GM19099 (cell line): ENCODE data around the gene FOSB.

ENCODE experiments used
- POLR2A ChIP-seq: IDR thresholded peaks from 3 replicates; pipeline ENCODE4 v1.6.1; 2011; ENCODE audit warnings: low read depth; ENCODE audit not compliant: insufficient read length; ENCODE audit errors: extremely low read depth

Gene FOSB

DNA sequence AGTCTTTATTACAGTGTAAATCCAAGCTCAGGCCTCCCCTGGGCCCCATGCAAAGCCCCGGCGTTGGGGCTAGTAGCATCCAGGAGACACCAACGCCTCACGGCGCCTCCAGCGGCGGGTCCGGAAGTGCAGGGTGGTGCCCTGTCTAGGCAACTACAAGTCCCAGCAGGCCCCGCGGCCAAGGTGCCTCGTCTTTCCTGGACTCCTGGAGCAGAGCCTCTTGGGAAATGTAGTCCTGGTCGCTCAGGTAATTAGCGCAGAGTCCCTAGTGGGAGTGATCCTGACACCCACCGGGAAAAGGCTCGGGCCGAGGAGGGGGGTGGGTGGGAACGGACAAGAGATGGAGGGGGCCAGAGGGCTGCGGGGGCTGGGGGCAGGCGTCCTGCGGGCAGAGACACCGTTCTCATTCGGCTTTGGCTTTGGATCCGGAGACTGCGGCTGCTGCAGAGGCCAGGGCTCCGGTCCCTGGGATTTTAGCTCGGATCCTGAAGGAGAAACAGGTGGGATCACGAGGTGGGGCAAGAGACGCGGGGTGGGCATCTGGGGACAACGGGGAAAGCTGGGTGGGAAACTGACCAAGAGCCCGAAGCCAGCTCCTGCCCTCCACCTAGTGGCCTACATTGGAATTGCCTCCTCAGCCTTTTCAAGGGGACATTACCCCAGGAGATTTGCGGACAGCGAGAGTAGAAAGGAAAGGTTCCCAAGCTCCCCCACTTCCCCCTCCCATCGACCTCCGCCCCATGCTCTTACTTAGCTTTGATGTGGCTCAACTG lies 17.7 kb downstream of the FOSB start:
- no peak for TF ChIP-seq POLR2A

DNA sequence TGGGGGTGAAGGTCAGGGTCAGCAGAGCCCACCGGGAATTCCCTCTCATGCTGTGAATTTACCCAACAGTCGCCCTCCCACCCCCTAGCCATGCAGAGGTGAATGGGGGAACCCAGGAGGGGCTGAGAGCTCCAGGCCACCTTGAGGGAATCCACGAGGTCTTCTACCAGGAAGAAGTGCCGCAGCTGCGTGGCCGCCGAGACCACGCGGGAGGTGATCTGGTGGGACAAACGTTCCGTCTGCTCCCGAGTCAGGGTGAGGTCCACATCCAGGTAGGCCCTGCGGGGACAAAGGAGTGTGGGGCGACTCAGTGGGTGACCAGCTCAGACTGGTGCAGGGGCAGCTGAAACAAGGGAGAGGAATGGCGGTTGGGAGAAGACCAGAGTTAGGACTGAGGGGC lies 20.9 kb downstream of the FOSB start:
- TF ChIP-seq POLR2A = no peak

DNA sequence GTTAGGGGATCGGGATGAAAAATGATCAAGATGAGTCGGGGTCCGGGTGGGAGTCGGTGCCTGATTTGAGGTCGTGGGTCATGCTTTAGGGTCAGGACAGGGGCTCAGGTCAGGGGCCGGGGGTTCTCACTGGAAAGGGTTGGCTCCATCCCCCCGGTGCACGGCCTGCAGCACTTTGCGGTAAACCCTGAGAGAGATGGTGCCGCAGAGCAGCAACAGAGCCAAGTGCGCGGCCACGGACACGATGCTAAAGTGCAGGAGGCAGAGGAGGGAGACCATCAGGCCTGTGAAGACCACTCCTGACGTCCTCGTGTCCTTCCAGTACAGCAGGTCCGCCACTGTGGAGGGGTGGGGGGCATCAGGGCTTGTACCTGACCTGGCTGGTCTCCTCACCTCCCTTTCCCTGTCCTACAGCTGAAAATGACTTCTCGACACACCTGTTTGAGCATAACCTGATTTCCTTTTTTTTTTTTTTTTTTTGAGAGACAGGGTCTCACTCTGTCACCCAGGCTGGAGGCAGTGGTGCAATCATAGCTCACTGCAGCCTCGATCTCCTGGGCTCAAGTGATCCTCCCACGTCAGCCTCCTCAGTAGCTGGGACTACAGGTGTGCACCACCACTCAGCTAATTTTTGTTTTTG lies 21.5 kb downstream of the FOSB start:
- no peak for TF ChIP-seq POLR2A

DNA sequence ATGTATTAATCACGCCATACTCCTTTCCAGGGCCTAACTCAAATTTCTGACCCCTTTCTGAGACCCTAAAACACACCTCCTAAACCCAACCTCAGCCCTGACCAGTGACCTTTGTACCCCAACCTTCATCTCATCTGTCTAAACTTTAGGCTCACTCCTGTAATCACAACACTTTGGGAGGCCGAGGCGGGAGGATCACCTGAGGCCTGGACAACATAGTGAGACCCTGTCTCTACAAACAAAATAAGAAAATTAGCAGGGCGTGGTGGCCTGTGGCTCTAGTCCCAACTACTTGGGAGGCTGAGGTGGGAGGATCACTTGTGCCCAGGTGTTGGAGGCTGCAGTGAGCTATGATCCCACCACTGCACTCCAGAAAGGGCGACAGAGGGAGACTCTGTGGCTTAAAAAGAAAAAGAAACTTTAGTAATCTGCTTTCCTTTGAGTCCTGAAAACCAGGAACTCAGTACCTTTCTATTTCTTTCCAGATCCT lies 24.4 kb downstream of the FOSB start:
- TF ChIP-seq POLR2A = no peak

GRCh38 chr19:45492627-45493470 lies 25.1 kb downstream of the FOSB start:
- no peak for TF ChIP-seq POLR2A

DNA sequence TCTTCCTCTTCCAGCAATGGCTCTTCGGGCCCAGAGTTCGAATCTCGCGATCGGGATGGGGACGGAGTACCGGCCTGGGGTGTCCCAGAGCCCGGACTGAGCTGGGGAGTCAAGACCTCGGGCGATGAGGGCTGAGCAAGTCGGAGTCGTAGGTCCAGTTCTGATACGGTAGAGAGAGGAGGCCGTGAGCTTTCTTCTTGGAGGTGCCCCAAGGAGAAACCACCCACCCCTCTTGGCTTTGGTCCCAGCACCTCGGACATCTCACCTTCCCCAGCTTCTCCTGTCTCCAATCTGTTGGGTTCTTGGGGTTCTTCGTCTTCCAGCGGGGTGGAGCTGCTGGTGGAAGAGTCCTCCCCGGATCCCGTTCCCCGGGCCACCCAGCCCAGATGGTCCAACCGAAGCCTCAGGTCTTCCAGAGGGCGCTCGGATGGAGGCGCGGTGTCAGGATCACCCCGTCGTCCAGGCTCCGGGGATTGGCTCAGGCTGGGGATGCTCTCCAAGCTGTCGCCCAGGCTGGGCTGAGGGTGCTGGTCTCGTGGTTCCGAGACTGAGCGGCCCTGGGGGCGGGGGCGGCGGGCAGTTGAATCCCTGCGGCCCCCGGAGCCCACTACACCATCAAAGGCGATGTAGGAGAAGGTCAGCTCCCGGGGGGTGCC lies 26.6 kb downstream of the FOSB start:
- no peak for TF ChIP-seq POLR2A

DNA sequence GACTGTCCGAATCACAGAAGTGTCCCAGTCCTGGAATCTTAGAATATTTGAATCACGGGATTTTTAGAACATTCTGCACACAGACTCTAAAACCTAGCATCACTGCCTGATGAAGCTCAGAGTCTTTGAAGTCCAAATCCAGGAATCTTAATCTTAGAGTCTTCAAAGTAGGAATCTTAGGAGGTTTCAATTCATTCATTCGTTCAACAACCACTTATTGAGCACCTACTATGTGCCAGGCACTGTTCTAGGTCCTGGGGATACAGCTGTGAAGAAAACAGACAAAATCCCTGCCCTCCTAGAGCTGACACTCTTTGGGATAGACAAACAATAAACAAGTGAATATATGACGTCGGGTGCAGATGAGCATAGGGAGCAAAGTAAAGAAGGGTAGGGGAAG lies 27.4 kb downstream of the FOSB start:
- no peak for TF ChIP-seq POLR2A

- TF ChIP-seq POLR2A = no peak
Measured at GRCh38 chr19:45496349-45496953, 28.7 kb downstream of the FOSB start.

DNA sequence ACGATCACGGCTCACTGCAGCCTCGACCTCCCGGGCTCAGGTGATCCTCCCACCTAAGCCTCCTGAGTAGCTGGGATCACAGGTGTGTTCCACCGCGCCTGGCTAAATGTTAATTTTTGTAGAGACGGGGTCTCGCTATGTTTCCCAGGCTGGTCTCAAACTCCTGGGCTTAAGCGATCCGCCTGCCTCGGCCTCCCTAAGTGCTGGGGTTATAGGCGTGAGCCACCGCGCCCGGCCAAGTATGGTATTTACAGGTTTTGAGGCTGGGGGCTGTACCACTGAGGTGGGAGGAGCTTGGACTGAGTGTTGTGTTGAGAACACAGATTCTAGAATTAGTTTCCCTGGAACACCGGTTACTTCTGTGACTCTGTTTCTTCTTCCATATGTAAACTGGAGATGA lies 30.0 kb downstream of the FOSB start:
- TF ChIP-seq POLR2A = no peak

- TF ChIP-seq POLR2A = no peak
Measured at GRCh38 chr19:45498411-45499195, 30.8 kb downstream of the FOSB start, which contains the start of gene PPM1N. Gene PPM1N, plus strand, starts transcription at chr19:45498443. Its CDS starts 30 bp downstream, at chr19:45498473.

DNA sequence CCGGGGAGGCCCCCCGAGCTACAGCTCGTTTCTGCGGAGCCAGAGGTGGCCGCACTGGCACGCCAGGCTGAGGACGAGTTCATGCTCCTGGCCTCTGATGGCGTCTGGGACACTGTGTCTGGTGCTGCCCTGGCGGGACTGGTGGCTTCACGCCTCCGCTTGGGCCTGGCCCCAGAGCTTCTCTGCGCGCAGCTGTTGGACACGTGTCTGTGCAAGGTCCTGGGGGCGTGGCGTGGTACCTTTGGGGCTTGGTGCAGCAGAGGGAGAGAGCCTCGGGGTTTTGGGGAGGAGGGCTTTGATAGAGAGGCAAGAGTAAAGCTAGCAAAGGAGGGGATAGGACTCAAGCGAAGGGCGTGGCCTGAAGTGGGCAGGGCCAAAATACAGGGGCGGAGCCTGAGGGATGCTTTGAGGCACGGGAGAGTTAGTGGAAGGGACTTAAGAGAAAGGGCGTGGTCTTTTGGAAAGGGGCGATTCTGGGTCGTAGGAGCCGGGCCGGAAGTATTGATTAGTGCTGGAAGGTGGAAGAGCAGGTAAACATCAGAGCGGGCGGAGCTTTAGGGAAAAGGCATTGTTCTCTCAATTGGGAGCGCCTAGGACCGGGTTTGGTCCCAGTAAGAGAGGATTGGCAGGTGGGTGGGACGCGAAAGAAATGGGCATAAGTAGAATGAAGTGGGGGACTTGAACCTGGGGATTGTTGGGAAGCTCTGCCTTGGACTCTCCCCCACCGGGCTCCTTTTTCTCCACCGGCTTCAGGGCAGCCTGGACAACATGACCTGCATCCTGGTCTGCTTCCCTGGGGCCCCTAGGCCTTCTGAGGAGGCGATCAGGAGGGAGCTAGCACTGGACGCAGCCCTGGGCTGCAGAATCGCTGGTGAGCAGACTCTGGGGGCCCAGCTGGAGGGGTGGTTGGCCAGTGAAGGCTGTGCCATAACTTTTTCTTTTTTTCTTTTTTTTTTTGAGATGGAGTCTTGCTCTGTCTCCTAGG lies 31.7 kb downstream of the FOSB start:
- no peak for TF ChIP-seq POLR2A

DNA sequence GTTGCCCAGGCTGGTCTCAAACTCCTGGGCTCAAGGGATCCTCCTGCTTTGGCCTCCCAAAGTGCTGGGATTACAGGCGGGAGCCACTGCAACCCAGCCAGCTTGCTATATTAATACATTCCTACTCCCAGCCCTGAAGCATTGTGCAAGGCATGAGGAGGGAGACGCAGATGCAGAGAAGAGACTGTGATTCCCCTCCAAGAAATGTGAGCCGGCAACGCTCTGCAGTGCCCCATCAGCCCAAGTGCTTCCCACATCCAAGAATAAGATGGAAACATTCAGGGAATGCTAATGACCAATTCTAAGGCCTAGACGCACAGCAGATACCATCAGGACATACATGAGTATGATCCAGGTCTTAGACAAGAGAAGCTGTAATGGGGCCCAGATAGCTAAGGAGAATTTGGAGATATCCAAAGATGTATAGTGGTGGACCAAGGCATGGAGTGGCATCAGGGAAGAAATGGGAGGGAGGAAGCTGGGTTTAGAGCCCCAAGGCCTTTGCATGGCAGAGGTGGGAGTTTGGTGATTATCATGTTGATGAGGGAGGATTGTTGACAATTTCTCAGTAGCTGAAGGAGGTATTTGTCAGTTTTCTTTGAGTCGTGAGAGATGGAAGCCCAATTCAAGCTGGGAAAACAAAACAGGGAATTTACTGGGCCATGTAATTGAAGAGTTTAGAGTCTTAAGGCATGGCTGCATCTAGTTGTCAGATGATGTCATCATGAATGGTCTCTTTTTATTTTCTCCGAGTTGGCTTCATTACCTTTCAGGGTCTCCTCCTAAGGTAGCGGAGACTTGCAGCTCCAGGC lies 33.3 kb downstream of the FOSB start:
- TF ChIP-seq POLR2A = no peak
